Effector CD4-positive, alpha-beta T cell (primary cell): Measurements from ENCODE around the gene GLRX2.
"Not testable (repeated sequence)": the region's sequence is repeated elsewhere in the genome, so short reads cannot be mapped to it uniquely, and the experiment has no call there.

Source experiments
- DNase-seq: peaks from one replicate; pipeline ENCODE4 v3.0.0-alpha.2; 2020

Gene GLRX2

DNA sequence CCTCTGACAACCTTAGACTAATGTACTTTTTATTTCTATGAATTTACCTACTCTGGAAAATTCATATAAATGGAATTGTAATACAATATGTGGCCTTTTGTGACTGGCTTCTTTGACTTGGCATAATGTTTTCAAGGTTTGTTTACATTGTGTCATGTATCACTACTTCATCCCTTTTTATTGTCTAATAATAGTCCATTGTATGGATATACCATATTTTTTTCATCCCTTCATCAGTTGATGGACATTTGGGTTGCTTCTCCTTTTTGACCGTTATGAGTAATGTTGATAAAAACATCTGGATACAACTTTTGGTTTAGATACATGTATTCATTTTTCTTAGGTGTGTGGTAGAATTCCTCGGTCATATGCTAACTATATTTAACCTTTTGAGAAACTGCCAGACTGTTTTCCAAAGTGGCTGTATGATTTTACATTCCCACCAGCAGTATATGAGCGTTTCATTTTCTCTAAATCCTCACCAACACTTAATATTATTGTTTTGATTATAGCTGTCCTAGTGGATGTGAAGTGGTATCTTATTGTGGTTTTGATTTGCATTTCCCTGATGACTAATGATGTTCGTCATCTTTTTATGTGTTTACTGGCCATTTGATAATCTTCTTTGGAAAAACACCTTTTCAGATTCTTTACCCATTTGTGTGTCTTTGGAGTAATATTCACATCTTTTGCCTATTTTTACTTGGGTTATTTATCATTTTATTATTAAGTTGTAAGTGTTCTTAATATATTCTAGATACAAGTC lies 42.3 kb downstream of the GLRX2 start:
- no peak for DNase-seq

GRCh38 chr1:193060938-193061337 lies 44.3 kb downstream of the GLRX2 start:
- DNase-seq, result no peak

GRCh38 chr1:193060406-193060805 lies 44.8 kb downstream of the GLRX2 start:
- DNase-seq, result no peak

DNA sequence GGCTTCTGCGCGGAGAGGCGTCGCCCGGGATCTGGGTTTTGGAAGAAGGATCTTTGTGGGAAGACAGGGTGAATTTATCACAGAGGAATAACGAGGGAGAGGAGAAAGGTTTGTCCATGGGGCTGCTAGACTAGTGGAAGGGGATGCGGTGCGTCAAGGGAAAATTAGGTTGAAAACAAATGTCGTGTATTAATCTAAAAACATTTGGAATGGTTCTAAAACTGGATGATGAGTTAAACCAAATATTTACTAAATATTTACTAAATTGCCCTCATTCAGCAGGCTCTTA lies 45.2 kb downstream of the GLRX2 start:
- no peak for DNase-seq

DNA sequence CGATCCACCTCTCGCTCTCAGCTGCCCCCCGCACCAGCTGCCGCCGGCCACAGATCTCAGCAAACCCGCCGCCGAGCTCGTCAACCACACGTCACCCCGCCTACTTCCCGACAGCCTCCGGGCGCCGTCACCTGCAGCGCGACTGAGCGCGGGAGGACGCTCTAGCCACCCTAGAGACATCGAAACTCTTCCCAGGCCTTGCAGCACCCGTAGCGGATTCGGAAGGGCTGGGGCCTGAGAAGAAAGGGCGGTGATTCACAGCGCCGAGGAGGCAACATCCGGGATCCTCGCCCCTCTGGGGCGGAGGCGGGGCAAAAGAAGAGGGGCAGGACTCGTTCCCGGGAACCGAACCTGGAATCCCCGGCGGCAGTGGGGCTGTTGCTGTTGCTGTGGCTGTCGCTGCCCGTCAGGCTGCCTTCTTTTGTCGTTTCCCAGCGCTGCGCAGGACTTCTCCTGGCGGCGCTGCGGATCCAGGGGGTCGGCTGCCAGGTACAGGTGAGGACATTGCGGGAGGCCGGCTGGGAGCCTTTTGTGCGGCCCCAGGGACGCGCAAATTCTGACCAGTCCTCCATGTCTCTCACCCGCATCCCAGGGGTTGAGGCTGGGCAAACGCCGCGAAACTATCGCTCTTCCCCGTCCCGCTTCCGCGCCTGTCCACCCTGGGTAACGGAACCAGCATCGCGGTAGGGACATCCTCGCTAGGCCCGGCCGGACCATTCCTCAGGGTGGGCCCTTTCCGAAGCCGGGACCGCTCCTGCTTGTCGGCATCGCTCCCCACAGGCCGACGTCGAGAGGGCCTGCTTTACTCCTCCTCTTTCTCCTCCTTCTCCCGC lies 45.7 kb downstream of the GLRX2 start, which contains the start of the genes RO60 and UCHL5:
TSS of gene RO60 (plus strand) at position 331 of the 833 bp plus-strand sequence. CDS start 9,443 bp downstream, outside the sequence.
TSS of gene UCHL5 (minus strand) at position 79 of the 833 bp plus-strand sequence. CDS start 100 bp downstream, outside the sequence.
- peak; percentile 91 for DNase-seq

GRCh38 chr1:193058529-193059281 lies 46.5 kb downstream of the GLRX2 start:
- DNase-seq, result peak; percentile 28

DNA sequence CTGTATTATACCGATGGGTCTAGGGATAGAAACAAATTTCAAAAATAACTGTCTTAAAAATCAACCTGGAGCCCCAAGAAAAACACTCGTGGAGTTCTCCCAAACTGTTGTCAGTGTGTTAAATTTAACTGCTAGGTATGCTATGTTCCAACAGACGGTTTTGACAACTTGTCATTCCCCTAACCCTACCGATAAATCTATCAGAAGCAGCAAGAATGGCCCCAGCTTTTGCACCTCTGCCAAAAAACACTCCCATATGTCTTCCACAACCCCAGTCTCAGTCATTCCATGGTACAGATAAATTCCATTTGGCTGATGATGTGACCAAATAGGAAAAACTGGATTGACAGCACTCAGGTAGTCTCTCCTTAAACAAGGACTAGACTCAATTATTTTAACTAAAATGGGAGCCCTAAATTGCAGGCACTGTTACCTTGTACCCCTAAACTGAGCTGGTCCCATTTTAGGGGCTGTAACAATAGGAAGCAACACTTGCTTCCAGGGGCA lies 51.0 kb downstream of the GLRX2 start:
- DNase-seq, result no peak

- DNase-seq, result not testable (repeated sequence)
These were observed 56.3 kb downstream of the GLRX2 start for GRCh38 chr1:193048913-193049312.
